Testis (tissue), 2 donors: ENCODE data around the gene MMP25.
"Not testable (repeated sequence)": the region's sequence is repeated elsewhere in the genome, so short reads cannot be mapped to it uniquely, and the experiment has no call there.

Experiments
- CTCF ChIP-seq, 3 experiments: fragments of 450-650 bp in 2 of 3; fragments of 200-600 bp in 1 of 3; sonication (generic) in 1 of 3; IDR thresholded peaks; one replicate each; pipeline ENCODE4 v1.5.1; 2016 to 2019; ENCODE audit warnings: antibody characterized with exemption in 3 of 3, mild to moderate bottlenecking in 2 of 3, moderate library complexity in 1 of 3
- POLR2A ChIP-seq: fragments of 450-650 bp; IDR thresholded peaks from one replicate; pipeline ENCODE4 v1.6.1; 2017; ENCODE audit warnings: antibody characterized with exemption, mild to moderate bottlenecking, moderate library complexity

DNA sequence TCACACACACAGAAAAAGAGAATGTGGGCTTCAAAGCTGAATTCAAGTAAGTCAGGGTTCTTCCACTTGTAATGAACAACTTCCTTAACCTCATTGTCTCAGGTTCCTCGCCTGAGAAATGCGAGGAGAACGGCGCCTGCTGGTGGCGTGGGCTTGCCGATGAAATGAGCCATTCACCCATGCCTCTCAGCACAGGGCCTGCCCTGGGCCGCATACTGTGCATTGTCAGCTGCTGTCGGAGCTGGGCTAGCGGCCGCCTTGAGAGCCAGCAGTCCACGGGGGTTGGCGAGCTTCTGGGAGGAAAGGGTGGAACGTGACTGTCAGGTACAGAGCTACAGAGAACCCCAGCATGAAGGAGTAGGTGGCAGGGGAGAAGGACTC is 7.0 kb downstream of the MMP25 start:
- not testable (repeated sequence) for TF ChIP-seq POLR2A; CTCF (IDR thresholded peaks at IDR 0.05)
